Epithelial cell of proximal tubule (primary cell): ENCODE measurements around the gene BCL2A1. TPM values are rescaled to one million over a fixed set of nuclear protein-coding genes. Genes with fewer than 3 reads are reported as not detected.

Source experiments
- DNase-seq: peaks from one replicate; pipeline ENCODE4 v3.0.0-alpha.2; 2011; ENCODE audit warnings: low read depth
- H3K4me3 ChIP-seq: 2 replicates; pipeline ENCODE4 v1.5.1; 2011; ENCODE audit warnings: low read depth, mild to moderate bottlenecking, low read length
- total RNA-seq: library from RNA; depleted of rRNA; stranded (reverse); fragments of >200 nt; gene quantifications from 2 replicates; pipeline ENCODE4 v1.2.3, GENCODE V29; 2015
- TF ChIP-seq, protein P1 (sequence below): conservative IDR thresholded peaks from 2 replicates; pipeline ENCODE4 v1.5.1; 2012; ENCODE audit warnings: low read depth, mild to moderate bottlenecking, low read length

The BCL2A1 gene
- total RNA-seq, 1 donor from 2014 or later = 3.5 TPM

DNA sequence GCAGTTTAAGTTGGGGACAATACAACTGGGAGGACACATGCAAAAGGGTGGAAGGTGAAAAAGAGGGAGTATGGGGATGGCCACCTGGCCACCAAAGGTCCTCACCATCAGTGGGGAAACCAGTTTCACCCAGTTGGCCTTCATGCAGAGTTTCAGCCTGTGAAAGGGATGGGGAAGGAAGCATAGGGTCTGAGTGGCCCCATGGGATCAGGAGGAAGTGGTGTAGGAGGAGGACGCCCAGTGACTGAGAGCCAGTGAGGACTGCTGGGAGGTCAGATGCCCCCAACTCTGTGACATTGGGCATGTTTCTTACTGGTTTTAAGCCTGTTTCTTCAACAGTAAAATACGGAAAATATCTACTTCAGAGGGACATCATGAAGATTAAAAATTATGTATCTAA is 16.3 kb downstream of the BCL2A1 start:
- TF ChIP-seq, protein P1, sequence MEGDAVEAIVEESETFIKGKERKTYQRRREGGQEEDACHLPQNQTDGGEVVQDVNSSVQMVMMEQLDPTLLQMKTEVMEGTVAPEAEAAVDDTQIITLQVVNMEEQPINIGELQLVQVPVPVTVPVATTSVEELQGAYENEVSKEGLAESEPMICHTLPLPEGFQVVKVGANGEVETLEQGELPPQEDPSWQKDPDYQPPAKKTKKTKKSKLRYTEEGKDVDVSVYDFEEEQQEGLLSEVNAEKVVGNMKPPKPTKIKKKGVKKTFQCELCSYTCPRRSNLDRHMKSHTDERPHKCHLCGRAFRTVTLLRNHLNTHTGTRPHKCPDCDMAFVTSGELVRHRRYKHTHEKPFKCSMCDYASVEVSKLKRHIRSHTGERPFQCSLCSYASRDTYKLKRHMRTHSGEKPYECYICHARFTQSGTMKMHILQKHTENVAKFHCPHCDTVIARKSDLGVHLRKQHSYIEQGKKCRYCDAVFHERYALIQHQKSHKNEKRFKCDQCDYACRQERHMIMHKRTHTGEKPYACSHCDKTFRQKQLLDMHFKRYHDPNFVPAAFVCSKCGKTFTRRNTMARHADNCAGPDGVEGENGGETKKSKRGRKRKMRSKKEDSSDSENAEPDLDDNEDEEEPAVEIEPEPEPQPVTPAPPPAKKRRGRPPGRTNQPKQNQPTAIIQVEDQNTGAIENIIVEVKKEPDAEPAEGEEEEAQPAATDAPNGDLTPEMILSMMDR = no peak
- no peak overlapping the region for H3K4me3 ChIP-seq
- DNase-seq = no peak

DNA sequence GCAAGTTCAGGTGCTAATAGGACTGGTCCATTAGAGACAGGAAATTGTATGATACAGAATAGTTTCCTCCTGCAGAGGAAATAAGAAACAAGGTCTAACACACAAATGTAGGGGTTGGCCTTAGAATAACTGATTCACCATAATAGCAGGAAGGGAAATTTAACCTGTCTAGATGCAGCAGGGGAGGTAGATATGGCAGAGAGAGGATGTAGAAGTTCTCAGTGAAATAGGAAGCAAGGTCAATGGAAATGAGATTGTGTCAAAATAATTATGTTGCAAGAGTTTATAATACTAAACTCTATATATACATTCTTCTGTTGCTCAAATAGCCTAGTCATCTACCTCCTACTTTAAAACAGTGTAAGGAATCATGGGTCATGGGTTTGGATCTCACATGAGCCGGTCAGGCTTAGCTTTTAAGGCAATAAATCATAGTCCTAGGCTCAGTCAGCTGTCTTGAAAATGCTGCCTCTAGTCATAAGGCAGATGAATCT is 17.0 kb downstream of the BCL2A1 start:
- TF ChIP-seq, protein P1 = no peak
- no peak overlapping the region for H3K4me3 ChIP-seq
- DNase-seq = no peak

DNA sequence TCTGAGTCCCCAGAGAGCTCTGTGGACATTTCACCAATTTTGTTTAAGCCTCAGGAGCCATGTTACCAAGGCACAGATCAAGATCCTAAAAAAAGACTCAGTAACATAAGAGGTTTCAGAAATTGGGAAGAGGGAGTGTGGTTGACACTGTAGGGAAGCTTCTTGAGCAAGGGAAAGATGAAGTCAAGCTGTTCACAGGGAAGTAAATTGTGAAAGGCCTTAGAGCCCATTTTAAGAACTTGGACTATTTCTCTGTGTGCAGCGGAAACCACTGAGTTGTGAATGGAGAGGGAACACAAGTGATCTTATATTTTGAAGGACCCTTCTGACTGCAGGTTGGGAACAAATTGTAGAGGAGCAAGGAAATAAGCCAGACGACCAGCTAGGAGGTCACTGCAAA is 18.7 kb downstream of the BCL2A1 start:
- no peak for DNase-seq
- TF ChIP-seq, protein P1 = no peak
- H3K4me3 ChIP-seq = no peak overlapping the region

DNA sequence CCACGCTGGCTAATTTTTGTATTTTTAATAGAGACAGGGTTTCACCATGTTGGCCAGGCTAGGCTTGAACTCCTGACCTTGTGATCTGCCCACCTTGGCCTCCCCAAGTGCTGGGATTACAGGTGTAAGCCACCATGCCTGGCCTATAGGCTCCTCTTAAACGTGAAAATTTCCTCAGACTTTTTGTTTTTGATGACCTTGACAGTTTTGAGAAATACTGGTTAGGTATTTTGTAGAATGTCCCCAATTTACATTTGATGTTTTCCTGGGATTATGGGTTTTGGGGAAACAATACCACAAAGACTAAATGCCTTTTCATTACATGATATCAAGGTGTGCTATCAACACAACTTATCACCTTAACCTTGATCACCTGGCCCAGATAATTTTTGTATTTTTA is 20.7 kb downstream of the BCL2A1 start:
- DNase-seq = no peak
- H3K4me3 ChIP-seq = no peak overlapping the region
- TF ChIP-seq, protein P1 = no peak

DNA sequence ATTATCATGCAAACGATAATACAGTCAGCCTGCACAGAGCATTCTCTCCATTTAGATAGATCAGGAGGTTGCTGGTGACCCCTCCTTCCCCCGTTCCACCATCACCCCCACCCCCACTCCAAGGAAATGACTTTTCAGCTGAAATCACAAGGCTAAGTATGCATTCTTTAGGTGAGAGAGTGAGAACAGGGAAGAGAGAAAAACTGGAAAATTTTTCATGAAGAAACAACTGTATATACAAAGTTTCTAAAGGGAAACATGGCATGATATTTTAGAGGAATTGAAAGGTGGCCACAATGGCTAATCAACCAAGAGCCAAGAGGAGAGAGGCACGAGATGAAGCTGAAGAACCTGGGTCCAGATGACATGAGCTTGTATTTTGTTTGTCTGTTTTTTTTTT is 22.2 kb downstream of the BCL2A1 start:
- TF ChIP-seq, protein P1 = no peak
- H3K4me3 ChIP-seq = no peak overlapping the region
- DNase-seq = no peak

DNA sequence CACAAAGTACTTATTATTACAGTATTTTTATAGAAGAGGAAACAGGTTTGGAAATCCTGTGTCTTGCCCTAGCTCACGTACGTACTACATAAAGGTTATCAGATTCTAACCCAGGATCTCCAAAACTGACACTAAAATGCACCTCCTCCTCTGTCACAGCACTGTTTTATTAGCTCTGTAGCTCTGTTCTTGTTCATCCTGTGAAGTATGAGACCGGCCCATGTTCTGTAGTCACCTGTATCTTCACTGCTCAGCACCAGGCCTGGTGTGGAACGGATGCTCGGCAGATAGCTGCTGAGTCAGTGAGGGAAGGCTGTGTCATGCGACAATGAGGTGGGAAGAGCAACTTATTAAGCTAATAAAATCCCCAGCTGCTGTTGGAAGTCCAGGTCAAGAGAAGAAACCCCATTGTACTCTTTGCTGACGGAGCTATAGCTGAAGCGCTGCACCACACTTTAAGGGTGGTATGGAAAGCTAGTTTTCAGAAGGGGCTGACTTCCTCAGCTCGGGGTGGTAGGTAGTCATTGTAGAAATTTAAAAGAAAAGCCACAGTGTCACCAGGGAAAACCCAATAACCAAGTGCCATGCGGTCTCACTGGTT is 22.8 kb downstream of the BCL2A1 start:
- TF ChIP-seq, protein P1 = no peak
- no peak overlapping the region for H3K4me3 ChIP-seq
- no peak for DNase-seq

DNA sequence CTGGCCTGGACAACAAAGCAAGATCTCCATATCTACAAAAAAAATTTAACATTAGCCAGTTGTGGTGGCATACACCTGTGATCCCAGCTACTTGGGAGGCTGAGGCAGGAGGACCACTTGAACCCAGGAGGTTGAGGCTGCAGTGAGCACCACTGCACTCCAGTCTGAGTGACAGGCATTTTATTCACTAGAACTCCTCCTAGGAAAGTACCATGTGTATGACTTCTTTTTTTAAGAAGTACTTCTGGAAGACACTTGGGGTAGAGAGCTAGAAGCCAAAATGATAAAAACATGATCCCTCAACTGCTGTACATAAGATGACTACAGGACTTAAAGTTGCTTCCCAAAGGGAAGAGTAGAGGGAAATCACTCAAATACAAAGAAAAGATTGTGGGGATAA is 24.0 kb downstream of the BCL2A1 start:
- H3K4me3 ChIP-seq = no peak overlapping the region
- no peak for DNase-seq
- TF ChIP-seq, protein P1 = no peak
